ENCODE measurements around the gene ATP1A2.

The ATP1A2 gene

GRCh38 chr1:160115545-160116282 is at the start of gene ATP1A2:
Gene ATP1A2, plus strand, starts transcription at chr1:160115759. Its CDS starts 103 bp downstream, at chr1:160115862.
- DNase-seq: no peak

GRCh38 chr1:160066829-160067745 is 48.5 kb upstream of the ATP1A2 start:
- no peak for DNase-seq

GRCh38 chr1:160068225-160068624 is 47.3 kb upstream of the ATP1A2 start:
- DNase-seq: no peak

GRCh38 chr1:160069460-160070231 is 45.9 kb upstream of the ATP1A2 start, which contains the start of gene KCNJ10:
Gene KCNJ10, minus strand, starts transcription at chr1:160070160. Its CDS starts 27,628 bp downstream, at chr1:160042532.
- DNase-seq: no peak

GRCh38 chr1:160070243-160071163 is 45.1 kb upstream of the ATP1A2 start:
- peak; percentile 68 for DNase-seq

GRCh38 chr1:160071289-160071688 is 44.3 kb upstream of the ATP1A2 start:
- no peak for DNase-seq

GRCh38 chr1:160074865-160075264 is 40.7 kb upstream of the ATP1A2 start:
- DNase-seq: no peak

- no peak for DNase-seq
Observed at GRCh38 chr1:160075836-160076235, 39.7 kb upstream of the ATP1A2 start.

- DNase-seq: no peak
Observed at GRCh38 chr1:160076295-160076694, 39.3 kb upstream of the ATP1A2 start.

- DNase-seq: no peak
Observed at GRCh38 chr1:160077486-160077885, 38.1 kb upstream of the ATP1A2 start.

- DNase-seq: peak; percentile 64
Observed at GRCh38 chr1:160078512-160079195, 36.9 kb upstream of the ATP1A2 start.

- DNase-seq: no peak
Observed at GRCh38 chr1:160079448-160079847, 36.1 kb upstream of the ATP1A2 start.

- DNase-seq: no peak
Observed at GRCh38 chr1:160080381-160081100, 35.0 kb upstream of the ATP1A2 start.

- no peak for DNase-seq
Observed at GRCh38 chr1:160081261-160081936, 34.2 kb upstream of the ATP1A2 start, which contains the start of gene KCNJ9. Gene KCNJ9, plus strand, starts transcription at chr1:160081538. Its CDS starts 2,493 bp downstream, at chr1:160084031.

GRCh38 chr1:160082487-160082886 is 33.1 kb upstream of the ATP1A2 start:
- DNase-seq: no peak

GRCh38 chr1:160082926-160083325 is 32.6 kb upstream of the ATP1A2 start:
- DNase-seq: no peak

GRCh38 chr1:160083968-160084770 is 31.4 kb upstream of the ATP1A2 start:
- DNase-seq: peak; percentile 80

GRCh38 chr1:160084771-160085321 is 30.7 kb upstream of the ATP1A2 start:
- DNase-seq: no peak

Measured in CD4-positive, alpha-beta T cell treated with Interleukin-12 subunit alpha and Interleukin-12 subunit beta, for 1 hour (primary cell).